M059J (cell line): ENCODE results near the gene NUP214. TPM values are rescaled to one million over a fixed set of nuclear protein-coding genes. Genes with fewer than 3 reads are reported as not detected.
"Not testable (repeated sequence)": the region's sequence is repeated elsewhere in the genome, so short reads cannot be mapped to it uniquely, and the experiment has no call there.

ENCODE experiments used
- DNase-seq: peaks from one replicate; pipeline ENCODE4 v3.0.0-alpha.2; 2012; ENCODE audit warnings: low read depth
- total RNA-seq: library from RNA; depleted of rRNA; stranded (reverse); fragments of >200 nt; shearing (Covaris generic); gene quantifications from 2 replicates; pipeline ENCODE4 v1.2.3, GENCODE V29; 2014

Gene NUP214
- total RNA-seq, 1 experiment from 2014 or later, result 22.7 TPM

- DNase-seq, result no peak
Measured at GRCh38 chr9:131259432-131259898, 134.1 kb downstream of the NUP214 start.

GRCh38 chr9:131259916-131260597, 134.7 kb downstream of the NUP214 start:
- DNase-seq, result no peak

DNA sequence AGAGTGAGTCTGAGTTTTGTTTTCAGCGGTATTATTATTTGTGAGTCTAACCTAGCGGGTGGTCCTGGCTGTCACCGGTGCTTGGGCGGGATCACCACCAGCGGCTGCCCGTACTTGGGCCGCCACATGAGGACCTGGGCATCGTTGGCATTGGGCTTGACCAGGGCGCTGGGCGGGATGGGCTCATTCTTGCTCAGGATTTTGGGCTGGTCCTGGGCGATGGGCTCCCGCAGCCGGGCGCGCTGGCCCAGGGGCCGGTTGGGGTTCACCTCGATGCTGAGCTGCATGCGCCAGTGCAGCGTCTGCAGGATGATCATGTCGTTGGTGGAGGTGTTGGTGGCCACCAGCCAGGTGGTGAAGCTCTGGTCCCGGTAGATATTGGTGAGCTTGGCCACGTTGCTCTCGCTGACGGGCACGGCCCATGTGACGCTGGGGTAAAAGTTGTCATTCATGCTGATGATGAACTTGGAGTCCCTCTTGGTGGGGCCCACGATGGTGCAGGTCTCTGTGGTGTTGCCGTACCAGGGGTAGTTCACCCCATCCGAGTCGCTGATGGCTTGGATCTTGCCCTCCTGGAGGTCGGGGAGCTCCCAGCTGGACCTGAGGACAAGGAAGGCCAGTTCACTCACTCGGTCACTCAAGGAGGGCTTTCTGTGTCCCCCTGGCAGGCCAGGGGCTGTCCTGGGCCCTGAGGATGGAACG, 135.5 kb downstream of the NUP214 start:
- no peak for DNase-seq

DNA sequence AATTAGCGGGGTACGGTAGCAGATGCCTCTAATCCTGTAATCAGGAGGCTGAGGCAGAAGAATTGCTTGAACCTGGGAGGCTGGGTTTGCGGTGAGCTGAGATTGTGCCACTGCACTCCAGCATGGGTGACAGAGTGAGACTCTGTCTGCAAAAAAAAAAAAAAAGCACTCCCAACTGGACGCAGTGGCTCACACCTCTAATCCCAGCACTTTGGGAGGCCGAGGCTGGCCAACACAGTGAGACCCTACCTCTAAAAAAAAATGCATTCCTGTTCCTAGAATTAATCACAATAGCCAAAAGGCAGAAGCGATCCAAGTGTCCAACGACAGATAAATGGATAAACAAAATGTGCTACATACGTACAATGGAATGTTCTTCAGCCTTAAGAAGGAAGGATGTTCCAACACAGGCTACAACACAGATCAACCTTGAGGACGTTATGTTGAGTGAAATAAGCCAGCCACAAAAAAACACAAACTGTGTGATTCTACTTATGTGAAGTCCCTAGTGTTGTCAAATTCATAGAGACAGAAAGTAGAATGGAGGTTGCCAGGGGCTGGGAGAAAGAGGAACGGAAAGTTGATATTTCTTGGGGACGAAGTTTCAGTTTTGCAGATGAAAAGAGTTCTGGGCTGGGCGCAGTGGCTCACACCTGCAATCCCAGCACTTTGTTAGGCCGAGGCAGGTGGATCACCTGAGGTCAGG, 137.1 kb downstream of the NUP214 start:
- DNase-seq, result no peak

DNA sequence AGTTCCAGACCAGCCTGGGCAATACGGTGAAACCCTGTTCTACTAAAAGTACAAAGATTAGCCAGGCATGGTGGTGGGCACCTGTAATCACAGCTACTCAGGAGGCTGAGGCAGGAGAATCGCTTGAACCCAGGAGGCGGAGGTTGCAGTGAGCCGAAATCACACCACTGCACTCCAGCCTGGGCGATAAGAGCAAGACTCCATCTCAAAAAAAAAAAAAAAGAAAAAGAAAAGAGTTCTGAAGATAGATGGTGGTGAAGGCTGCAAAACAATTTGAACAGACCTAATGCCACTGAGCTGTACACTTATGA, 137.6 kb downstream of the NUP214 start:
- DNase-seq, result not testable (repeated sequence)

DNA sequence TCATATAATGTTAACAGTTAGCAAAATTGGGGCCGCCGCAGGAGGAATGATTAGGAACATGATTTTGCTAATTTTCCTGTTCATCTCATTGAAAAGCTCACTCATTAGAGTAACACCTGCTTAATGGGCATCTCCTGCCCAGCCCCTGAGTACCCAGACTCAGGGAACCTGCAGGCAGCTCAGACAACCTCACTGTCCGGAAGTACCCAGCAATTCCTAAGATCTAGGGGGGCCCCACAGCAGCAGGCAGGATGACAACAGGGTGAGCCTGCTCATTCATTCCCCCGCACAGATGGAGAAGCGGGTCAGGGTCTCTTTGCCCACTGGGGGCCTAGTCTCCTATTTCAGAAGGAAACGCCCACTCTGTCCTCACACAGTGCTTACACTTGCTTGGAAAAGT, 138.3 kb downstream of the NUP214 start:
- no peak for DNase-seq

DNA sequence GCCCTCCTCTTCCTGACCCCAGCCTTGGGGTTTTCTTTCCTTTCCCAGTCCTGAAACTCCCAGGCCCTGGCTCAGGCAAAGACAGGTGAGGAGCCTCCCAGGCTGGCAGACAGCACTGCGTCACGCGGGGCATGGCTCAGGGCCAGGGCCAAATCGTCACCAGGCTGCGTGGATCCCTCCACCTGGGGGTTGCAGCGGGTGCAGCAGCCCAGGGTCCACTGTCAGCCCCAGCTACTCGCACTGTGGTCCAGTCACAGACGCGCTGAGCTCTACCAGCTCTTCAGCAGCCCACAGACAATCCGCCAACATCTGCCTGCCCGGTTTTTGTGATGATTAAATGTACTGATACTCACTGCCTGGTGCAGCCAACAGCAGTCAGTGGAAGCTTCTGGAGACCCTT, 138.8 kb downstream of the NUP214 start:
- DNase-seq, result no peak

DNA sequence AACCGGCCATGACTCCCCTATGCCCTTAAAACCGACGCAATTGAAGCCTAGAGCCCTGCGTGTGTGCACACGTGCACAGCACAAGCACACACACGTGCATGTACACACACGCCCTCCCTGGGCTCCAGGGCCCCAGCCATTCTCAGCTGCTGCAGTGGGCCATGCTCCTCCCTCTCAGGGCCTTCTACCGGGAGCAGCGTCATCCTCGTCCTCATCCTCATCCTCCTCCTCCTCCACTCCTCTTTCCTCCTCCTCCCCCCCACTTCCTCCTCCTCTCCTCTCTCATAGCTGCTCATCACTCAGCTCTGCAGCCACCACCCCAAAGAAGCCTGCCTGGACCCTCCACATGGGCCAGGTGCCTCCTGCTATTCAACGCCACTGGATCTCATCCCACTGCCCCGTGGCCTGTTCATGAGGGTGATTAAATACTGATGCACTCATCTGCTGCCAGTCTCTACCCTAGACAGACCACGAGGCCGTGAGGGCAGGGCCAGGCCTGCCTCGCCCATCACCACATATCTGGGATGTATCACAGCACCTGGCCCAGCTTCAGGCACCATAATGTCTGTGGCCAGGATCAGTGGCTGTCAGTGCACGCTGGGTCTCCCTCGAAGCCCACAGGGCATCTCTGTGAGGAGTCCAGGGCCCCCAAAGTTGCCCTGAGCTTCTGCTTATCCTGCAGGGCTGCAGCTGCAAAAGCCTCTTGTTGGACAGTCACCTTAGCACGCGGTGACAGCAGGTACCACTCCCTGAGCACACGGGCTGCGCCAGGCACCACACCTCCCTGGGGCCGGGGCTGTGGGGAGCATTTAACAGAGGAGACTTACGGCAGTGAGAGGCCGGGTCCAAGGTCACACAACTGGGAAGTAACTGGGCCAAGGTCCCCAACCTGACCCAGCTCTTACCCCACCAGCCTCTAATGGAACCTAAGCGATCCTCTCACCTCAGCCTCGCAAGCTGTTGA, 141.2 kb downstream of the NUP214 start:
- no peak for DNase-seq

- DNase-seq, result no peak
Measured at GRCh38 chr9:131270171-131271015, 145.0 kb downstream of the NUP214 start.

GRCh38 chr9:131271016-131271273, 145.6 kb downstream of the NUP214 start:
- DNase-seq, result not testable (repeated sequence)

DNA sequence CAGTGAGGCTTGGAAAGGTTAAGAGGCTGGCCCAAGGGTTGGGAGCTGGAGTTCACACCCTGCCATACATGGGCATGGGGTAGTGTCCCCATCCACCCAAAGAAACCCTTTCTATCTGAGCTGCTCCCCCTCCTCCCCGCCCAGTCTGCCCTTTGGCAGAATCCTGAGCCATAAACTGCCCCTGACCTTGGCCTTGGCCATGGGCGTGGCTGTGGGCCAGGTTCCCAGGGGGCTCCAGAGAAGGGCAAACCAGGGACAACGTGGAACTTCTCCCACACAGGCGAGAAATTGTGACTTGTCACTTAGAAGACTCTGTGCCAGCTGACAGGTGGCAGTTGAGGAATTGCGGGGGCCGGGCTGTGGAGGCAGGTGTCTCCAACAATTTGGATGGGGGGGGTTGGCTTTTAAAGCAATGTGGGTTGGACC, 146.1 kb downstream of the NUP214 start:
- DNase-seq, result no peak

- no peak for DNase-seq
Measured at GRCh38 chr9:131272212-131272611, 146.8 kb downstream of the NUP214 start.

DNA sequence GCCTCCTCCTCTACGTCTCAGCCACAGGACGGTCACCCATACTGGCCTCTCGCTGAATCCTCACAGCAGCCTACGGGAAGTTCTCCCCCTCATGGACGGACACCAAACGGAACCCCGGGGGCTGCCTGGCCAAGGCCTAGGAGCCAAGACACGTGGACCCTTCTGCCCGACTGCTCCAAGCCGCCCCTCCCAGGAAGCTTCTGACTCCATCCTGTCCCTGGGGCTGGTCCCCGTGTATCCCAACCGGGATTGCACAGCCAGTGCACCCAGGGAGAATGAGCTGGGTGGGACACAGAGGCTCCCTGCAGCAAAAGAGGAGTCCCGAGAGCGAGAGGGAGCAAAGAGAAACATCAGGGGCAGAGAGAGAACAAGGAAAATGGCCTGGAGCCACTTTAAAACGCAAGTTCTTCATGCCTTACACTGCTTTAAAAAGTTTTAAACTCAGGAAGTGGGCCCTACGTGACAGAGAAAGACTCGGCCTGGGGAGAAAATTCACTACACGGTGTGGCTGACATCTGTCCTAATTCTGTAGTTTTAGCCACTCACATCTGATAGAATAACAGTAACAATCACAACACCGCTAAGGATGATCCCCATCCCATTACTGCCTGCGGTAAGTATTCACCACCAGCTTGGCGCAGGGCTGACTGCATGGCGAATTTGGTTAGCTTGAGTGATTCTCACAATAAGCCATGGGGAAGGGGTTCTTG, 147.9 kb downstream of the NUP214 start:
- no peak for DNase-seq

DNA sequence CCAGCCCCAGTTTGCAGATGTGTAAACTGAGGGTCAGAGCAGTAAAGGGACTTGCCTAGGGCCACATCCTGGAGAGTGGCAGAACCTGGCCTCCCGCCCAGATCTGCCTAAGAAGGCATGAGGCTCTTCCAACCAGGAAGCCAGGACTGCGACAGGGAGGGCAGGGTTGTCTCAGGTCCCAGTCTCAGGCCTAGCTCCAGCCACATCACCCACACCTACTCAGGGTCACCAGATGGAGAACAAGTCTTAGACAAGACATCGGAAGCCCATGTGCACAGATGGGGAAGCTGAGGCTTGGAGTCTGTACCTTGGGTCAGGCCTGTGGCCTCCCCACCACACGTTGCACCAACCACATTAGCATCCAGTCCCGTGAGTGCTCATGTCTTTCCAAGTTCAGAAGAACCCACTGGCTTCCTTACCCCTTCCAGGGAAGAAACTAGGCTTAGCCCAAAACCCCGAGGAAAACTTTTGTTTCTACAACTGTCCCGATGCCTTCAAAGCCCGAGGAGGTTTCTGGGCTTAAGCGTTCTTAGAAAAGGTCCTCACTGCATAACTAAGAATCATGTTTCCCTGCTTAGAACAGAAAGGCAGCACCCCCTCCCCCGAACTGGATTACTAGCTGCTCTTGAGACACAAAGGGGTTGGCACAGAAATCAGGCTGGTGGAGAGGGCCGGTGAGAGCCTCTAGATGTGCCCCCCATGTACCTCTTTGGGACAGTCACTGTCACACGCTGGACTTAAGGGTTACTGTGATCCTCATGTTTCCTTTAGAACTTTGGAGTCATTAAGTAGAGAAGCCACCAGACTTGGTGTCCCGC, 148.7 kb downstream of the NUP214 start:
- DNase-seq, result no peak

DNA sequence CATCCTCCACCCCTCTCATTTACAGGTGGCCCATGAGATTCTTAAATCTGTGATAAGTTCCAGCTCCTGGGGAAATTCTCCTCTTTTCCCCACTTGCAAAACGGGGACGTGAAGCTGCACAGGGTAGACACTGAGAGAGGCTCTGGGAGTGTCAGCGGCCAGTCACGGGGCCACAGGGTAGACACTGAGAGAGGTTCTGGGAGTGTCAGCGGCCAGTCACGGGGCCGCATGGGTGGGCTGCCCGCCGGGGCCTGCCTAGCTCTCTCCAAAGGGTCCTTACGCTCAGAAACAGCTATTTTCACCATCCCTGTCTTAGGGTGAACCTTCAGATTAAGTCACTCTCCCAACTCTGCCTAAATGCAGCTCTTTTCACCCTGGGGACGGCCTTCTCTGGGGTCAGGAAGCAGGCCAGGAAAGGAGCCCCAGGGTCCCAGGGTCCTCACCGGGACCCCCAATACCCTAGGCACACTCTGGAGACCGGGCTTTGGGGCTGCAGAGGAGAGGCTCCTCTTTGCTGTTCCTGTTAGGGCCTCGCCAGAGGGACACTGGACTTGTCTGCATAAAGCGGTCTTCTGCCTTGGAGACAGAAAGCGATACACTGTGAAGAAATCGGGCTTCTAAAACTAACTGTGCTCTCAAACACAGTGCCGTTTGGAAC, 149.4 kb downstream of the NUP214 start:
- no peak for DNase-seq

- no peak for DNase-seq
Measured at GRCh38 chr9:131275332-131276093, 150.1 kb downstream of the NUP214 start.

GRCh38 chr9:131276094-131276888, 150.9 kb downstream of the NUP214 start, which contains the start of gene FAM78A:
Gene FAM78A, minus strand, starts transcription at chr9:131276510. Its CDS starts 331 bp downstream, at chr9:131276179.
- DNase-seq, result no peak
